Measurements from ENCODE around the gene HDX.

DNA sequence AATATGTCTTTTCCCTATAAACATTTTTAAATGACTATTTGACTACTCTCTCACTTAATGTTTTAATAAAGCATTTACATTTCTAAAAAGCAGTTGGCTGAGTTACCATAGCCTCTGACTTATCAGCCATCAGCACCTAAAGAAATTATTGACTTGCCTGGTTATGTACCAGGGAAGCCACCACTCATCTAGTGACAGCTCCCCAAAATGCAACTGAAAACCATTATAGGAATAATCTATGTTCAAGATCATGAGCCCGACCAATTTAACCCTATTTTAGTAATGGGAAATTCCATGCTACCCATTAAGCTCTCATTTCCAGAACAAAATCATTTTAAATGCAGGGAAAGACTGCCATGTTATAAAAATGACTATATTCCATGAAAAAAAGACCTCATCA, 34.4 kb downstream of the HDX start:
- TF ChIP-seq, protein P1, sequence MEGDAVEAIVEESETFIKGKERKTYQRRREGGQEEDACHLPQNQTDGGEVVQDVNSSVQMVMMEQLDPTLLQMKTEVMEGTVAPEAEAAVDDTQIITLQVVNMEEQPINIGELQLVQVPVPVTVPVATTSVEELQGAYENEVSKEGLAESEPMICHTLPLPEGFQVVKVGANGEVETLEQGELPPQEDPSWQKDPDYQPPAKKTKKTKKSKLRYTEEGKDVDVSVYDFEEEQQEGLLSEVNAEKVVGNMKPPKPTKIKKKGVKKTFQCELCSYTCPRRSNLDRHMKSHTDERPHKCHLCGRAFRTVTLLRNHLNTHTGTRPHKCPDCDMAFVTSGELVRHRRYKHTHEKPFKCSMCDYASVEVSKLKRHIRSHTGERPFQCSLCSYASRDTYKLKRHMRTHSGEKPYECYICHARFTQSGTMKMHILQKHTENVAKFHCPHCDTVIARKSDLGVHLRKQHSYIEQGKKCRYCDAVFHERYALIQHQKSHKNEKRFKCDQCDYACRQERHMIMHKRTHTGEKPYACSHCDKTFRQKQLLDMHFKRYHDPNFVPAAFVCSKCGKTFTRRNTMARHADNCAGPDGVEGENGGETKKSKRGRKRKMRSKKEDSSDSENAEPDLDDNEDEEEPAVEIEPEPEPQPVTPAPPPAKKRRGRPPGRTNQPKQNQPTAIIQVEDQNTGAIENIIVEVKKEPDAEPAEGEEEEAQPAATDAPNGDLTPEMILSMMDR (IDR thresholded peaks at IDR 0.05), result no peak
- TF ChIP-seq POLR2A (IDR thresholded peaks at IDR 0.05), result no peak

Measured in stomach (tissue), 4 donors.